NCI-H128 (cell line): ENCODE measurements around the gene ASB4.
A peak's percentile ranks its signal among the peaks of the same experiment; 100 is the strongest.
"Not testable (repeated sequence)": the region's sequence is repeated elsewhere in the genome, so short reads cannot be mapped to it uniquely, and the experiment has no call there.

Source experiments
- DNase-seq: peaks from one replicate; lab custom pipeline; 2025; ENCODE audit not compliant: unreplicated experiment; lab: John Stamatoyannopoulos, UW

The ASB4 gene, protein sequence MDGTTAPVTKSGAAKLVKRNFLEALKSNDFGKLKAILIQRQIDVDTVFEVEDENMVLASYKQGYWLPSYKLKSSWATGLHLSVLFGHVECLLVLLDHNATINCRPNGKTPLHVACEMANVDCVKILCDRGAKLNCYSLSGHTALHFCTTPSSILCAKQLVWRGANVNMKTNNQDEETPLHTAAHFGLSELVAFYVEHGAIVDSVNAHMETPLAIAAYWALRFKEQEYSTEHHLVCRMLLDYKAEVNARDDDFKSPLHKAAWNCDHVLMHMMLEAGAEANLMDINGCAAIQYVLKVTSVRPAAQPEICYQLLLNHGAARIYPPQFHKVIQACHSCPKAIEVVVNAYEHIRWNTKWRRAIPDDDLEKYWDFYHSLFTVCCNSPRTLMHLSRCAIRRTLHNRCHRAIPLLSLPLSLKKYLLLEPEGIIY

DNA sequence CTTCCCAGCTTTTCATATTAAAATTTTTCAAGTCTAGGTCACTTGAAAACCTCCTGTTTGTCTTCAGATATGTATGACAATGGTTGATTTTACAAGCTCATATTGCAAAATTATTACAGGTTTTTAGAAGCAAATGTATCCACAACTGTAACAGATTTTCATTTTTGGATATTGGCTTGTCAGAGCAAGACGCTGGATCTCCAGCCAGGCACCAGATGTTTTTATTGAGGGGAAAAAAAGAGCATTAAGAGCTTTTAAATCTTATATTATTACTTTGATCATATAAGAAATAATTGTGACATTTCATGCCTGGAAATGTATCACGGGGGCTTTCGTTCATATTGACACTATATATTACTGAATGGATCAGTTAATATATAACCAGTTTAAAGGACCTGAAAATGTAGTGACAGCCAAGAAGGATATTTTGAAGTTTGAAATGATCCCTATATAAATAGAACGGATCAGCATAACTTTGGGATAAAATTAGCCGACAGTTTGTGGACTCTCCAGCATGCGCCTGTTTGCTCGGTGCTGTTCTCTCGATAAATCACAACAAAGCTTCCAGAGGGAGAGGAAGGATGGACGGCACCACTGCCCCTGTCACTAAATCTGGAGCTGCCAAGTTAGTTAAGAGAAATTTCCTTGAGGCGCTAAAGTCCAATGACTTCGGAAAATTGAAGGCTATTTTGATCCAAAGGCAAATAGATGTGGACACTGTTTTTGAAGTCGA lies at the start of gene ASB4:
Gene ASB4 (plus strand): TSS at position 553 of the 733 bp plus-strand sequence. CDS start 29 bp downstream, at position 582.
- DNase-seq = no peak

DNA sequence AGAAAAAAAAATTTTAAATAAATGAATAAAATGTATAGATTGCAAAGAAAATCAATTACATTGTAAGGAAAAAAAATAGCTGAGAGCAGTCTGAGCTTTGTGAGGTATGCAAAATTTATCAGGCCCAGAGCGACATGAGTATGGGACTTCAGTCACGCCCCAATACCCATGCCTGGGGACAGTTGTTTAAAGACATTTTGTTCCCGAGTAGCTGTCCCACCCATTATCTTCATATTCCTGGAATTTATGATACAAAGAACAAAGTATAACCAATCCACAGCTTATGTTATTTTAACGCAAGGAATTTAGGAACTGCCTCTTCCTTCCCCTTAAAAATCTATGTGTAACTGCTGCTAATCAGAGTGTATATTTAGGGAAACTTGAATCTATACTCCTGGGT lies 49.3 kb upstream of the ASB4 start:
- DNase-seq = no peak

DNA sequence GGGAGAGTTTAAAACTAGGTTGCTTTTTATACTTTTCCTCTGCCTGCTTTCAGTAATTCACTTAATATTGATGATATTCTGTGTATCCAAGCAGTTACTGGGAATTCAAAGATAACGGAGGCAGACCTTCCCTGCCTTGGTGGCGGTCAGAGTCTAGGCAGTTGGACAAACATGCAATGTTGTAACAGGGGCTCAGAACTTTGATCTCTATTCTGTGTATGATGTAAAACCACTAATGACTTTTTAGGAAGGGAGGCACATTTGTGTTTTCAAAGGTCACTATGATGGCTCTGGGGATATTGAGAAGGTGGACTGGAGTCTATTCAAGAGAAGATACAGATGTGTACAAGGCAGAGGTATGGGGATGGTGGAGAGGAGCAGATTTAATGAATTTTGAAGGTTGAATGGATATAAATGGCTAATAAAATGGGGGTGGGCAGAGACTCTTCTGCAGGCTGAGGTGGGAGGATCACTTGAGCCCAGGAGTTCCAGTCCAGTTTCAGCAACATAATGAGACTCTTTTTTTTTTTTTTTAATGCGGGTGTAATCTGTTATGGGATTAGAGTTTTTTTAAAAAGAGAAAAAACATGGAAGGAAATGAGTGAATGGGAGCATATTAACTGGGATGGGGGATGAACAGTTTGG lies 45.2 kb upstream of the ASB4 start:
- no peak for DNase-seq

DNA sequence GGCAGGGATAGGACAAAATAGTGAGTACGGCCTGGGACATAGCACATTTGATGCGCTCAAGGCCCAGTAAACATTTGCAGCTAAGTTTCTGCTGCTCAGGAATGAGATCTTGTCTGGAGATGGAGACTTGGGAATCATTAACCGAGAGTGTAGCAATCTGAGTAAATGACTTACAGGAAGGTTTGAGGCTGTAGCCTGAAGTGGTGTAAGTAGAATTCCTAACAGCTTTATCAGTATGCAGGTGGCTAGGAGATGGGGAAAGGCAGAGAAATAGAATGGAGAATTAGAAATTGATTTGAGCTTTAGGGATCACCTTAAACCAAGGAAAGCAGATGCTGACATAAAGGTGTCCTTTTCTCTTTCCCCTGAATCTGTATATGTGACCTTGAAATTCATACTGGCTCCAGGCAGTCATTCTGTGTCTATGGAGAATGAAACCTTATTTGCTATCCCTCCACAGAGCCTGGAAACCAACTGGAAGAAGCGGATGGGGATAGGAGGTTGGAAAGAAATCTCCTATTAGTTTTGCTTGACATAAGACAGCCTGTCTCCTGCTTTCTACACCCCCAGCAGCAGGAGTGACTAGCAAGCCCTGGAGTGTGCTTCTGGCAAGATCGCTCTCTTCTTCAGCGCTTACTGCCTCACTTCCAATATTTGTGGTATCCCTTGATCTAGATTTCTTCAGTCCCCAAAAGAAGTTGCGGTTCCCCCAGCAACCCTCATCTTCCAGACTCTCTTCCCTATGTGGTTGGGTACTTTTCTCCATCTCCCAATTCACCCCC lies 44.5 kb upstream of the ASB4 start:
- DNase-seq = no peak

DNA sequence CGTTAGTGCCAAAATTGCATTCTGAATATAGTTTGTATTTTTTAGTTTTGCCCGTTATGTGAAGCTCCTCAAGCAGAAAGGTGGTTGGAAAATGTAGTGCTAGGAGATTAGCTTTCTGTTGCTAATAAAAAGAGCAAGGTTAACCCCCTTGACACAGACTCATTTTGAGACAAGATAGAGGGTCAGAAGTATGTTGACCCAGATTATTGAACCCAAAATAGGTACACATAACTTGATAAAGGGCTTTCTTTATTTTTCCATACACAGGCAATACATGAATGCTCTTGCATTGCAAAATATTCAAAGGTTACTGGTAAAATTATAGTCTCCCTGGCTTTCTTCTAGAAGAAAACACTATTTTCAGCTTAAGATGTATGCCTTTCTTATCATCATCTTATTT lies 40.9 kb upstream of the ASB4 start:
- DNase-seq = no peak

DNA sequence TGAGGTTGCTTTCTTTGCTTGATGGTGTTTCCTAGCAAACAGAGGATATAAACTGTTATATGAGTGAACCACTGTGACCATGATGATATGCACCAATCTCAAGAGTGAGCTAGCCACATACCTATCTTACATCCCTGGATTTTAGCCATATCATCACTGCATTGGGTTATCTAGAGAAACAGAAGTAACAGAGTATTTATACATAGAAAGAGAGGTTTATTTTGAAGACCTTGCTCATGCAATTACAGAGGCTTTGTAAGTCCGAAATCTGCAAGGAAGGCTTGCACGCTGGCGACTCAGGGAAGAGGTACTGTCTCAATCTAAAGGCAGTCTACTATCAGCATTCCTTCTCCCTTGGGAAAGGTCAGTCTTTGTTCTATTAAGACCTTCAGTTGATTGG lies 39.1 kb upstream of the ASB4 start:
- DNase-seq = no peak

DNA sequence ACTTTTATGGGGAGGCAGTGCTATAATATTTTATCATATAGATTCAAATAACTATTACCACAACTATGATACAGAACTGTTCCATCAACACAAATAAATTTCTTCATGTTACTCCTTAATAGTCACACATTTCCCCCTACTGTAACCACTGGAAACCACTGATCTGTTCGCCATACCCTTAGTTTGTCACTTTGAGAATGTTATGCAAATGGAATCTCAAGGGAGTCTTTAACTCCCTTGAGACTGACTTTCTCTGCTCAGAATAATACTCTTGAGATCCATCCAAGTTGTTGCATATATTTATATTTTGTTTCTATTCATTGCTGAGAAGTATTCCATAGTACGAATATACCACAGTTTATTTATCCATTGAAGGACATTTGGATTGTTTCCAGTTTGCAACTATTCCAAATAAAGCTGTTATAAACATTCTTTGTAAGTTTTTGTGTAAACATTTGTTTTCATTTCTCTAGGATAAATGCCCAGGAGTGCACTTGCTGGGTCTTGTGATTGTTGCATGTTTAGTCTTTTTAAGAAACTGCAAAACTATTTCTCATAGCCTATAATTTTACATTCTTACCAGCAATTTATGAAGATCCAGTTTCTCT lies 31.2 kb upstream of the ASB4 start:
- no peak for DNase-seq

DNA sequence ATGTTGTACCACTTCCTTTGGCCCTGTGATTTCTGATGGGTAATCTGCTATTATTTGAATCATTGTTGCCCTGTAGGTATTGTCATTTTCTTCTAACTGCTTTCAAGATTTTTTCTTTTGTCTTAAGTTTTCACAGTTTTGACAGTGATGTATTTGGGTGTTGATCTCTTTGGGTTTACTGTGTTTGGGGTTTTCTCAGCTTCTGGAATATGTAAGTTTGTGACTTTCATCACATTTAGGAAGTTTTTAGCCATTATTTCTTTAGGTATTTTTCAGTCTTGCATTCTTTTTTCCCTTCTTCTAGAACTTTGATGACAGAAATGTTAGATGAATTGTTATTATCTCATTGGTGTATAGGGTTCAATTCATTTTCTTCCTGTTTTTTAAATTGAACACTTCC lies 27.8 kb upstream of the ASB4 start:
- no peak for DNase-seq

DNA sequence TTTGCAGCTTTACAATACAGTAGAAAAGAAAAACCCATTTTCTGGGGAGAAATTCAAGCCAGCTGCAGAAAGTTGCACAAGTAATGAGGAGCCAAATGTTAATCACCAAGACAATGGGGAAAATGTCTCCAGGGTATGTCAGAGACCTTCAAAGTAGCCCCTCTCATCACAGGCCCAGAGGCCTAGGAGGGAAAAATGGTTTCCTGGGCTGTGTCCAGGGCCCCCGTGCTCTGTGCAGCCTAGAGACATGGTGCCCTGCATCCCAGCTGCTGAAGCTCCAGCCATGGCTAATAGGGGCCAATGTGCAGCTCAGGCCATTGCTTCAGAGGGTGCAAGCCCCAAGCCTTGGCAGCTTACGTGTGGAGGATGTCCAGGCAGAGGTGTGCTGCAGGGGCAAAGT lies 25.1 kb upstream of the ASB4 start:
- DNase-seq = not testable (repeated sequence)

DNA sequence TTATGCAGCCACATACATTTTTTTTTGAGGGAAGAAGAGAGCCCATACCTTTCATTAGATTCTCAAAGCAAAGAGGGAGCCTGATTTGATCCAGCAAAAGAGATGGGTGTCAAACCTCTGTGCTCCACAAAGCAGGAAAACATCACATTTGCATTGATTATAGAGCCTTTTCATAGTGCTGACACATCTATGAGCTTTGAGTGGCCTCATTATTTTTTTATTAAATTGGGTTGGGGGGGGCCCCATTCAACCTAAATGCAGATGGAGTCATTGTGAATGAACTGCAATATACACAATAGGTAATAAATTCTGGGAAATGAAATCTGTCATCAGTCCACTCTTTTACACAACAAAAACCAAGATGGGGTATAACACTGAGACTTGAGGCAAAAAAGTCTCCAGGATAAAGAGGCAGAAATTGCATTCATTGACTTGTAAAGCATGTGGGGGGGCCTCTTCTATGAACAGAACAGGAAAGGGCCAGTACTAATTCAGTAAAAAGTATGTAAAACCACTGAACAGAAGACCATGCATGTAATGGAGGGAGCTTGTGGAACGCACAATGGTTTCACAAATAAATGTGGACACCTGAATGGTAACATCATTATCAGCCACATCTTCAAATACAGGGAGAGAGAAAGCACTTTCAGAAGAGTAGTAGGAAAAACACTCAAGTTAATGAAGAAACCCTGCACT lies 17.7 kb upstream of the ASB4 start:
- DNase-seq = no peak

DNA sequence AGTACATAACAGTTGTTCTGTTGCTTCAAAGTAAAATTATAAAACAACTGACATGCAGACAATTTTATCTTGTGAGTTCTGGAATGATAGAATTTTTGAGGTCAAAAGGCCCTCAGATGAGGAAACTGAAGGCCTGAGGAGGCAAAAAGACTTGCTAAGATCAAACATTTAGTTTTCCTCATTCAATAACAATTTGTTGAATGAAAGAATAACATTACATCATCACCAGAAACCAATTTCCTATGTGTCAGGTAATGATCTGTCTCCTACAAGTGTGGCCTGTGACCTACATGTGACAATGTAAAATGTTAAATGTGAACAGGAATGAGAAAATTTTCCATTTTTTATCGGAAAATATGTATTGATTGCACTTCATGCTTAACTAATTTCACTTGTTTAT lies 16.6 kb upstream of the ASB4 start:
- DNase-seq = no peak

DNA sequence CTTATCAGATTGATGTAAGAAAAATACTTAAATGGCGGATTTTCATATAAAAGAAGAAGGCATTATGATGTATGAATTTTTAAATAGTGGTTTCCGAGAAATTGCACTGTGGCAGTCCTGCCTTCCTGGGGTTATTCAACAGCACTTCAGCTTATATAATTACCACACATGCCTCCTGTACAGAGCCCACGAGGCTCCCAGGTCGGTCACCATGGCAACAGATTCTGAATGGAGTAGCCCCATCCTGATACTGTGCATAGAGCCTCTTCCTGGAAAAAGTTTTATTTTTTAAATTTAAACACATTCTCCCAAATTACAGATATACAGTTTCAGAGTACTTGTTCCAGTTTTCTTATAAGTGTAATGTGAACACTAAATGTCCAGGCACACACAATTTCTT lies 15.9 kb upstream of the ASB4 start:
- peak; percentile 88 for DNase-seq

DNA sequence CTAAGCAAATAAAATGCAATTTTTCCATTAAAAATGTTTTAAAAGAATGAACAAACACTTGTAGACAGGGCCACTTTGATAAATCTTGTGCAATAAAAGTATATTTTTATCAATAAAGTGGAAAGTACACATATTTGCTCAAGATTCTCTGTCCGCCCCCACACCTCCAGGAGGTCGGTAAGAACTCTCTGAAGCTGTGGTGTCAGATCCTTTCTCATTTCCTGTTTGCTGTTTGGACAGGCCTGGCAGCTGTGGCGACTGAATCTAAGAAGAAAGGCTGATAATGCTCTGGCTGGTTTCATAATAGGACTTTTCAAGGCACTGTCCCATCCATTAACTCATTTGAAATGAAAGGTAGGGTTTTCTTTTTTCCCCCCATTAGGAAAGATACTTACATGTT lies 15.3 kb upstream of the ASB4 start:
- DNase-seq = peak; percentile 26

DNA sequence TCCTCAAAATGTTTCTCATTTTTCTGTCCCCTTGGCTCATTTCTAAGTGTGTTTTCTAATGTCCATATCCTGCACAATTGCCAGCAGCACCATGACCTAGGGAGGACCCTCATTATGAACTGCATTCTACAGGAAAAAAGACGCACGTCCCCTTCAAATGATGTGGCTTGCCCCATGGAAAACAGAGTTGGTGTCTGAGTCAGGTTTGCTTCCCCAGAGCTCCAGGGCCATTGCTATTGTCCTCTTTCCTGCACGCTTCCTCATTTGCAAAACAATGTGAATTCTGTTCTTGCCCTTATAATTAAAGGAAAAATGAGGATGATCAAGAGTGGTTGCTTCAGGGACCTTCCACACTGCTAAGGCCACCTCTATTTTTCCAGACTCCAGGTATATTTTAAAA lies 14.7 kb upstream of the ASB4 start:
- DNase-seq = no peak

DNA sequence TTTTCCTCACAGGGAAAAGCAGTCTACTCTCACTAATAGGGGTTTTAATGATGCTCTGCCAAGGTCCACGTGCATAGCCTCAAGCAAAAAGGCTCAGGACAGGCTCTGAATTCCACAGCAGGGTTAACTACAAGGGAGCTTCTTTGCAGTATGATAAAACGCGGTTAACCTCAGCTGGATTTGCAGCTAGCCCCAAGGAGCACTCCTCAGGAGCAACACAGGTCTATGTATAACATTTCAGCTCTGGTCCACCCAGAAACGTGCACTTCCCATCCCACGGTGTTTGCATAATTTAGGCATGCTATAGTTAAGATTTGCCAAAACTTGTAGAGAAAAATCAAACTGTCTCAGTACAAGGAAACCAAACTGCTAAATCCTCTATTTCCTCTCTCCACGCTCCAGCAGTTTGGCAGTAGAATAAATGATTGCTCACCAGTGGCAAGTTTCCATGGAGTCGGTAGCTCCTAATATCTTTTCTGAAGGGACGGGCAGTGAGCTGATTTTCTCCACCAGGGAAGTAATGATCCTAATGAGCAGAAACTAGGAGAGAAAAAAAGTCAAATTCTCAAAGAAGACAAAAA lies 13.1 kb upstream of the ASB4 start:
- no peak for DNase-seq

DNA sequence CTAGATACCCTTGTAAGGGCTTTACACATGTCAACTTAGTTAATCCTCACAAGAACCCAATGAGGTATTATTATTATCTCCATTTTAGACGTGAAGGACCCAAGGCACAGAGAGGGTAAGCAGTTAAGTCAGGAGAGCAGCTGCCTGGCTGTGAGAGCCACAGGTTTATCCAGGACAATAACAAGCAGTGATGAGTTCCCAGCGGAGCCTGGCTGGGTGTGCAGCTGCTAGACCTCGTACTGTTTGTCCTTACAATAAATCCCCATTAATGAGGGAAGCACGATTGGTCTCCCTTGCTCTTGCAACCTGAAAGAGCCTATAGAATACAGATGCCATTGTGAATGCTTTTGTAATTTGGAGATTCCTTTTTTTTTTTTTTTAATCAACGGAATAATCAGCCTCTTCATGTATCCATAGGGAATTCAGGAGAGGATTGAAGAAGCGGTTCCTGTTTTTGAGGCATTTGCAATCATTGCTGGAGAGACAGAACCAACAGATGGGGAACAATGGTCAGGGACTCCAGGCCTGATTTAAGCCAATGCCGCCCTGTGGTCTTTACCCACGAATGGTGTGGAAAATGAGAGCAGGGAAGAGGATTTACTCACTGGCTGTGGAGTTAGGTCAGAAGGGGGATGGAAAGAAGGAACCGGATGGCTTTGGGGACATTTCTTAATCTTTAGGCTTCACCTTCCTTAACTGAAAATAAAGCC lies 12.3 kb upstream of the ASB4 start:
- DNase-seq = peak; percentile 74

DNA sequence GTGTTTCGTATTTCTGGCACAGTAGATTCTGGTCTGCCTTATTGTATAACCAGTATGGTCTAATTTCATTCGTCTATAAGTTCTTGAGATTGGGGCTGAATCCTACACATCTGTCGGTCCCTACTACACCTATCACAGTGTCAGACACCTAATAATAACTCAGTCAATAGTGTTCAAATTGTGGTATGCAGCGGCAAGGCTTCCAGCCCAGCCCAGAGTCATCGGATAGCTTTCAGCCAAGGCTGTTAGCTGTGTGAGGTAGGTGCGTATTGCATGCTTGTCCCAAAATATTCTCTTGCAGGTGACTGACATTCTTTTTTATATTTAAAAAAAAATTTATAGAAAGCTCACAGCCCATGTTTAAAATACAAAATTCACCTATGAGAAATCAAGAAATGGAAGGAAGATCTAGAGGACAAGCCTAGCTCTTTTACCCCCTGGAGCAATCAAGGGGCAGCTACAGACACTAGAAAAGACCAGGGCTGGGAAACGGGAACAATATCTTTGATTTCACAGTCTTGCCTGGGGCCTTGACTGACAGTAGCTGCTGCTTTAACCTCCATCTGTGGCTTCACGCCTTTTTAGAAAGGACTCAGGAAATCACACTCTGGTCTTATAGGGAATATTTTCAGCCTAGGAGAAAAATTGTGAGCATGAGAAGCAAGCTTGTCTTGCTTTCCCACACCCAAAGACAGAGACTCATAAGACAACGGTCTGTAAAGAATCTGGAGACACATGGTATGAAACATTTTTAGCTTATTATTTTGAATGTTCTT lies 9.5 kb upstream of the ASB4 start:
- no peak for DNase-seq

DNA sequence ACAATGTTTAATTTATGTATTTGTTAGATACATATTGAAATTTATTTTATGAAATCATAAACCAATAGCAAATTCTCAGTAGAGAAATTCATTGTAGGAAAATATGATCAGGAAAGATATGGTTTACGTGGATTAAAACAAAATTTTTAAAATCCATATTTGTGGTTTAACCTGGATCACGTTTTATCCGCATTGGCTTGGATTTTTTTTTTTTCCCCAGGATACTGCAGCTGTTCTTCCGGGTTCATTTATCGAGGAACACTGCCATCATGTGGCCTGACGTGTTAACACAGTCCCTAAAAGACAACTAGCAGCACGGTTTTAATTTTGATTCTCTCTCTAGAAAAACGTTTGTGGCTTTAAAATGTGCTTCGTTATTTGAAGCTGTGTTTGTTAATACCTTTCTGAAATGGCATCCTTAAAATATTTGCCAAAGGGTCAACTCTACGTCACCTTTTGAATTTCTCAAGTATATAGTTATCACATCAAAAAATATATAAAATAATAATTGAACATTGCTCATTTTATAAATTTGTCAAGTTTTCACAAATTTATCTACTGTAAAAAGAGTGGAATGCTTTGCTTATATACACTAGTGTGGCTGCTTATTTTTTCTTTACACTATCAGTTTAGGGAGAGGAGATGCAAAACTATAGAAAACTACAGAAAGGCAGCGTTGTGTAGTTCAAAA lies 8.7 kb upstream of the ASB4 start:
- peak; percentile 62 for DNase-seq
